Suprapubic skin (tissue), 4 donors: ENCODE measurements around the gene PHACTR4. TPM values are rescaled to one million over a fixed set of nuclear protein-coding genes. Genes with fewer than 3 reads are reported as not detected.
"Not testable (repeated sequence)": the region's sequence is repeated elsewhere in the genome, so short reads cannot be mapped to it uniquely, and the experiment has no call there.

ENCODE experiments used
- DNase-seq, 2 donors: peaks; one replicate each; pipeline ENCODE4 v3.0.0-alpha.2; 2019; ENCODE audit warnings: low spot score in 2 of 2
- H3K27ac ChIP-seq: fragments of 200-600 bp; sonication (generic); one replicate; pipeline ENCODE4 v1.5.1; 2019
- H3K27me3 ChIP-seq: fragments of 200-600 bp; sonication (generic); one replicate; pipeline ENCODE4 v1.5.1; 2019
- H3K36me3 ChIP-seq: fragments of 200-600 bp; sonication (generic); one replicate; pipeline ENCODE4 v1.5.1; 2019
- H3K4me1 ChIP-seq: fragments of 200-600 bp; sonication (generic); one replicate; pipeline ENCODE4 v1.5.1; 2019
- H3K4me3 ChIP-seq: fragments of 200-600 bp; sonication (generic); one replicate; pipeline ENCODE4 v1.5.1; 2019; ENCODE audit warnings: mild to moderate bottlenecking
- H3K9me3 ChIP-seq: fragments of 200-600 bp; sonication (generic); one replicate; pipeline ENCODE4 v1.5.1; 2019
- CTCF ChIP-seq, 2 donors: fragments of 200-600 bp in 1 of 2; fragments of 450-650 bp in 1 of 2; sonication (generic) in 1 of 2; IDR thresholded peaks; one replicate each; pipeline ENCODE4 v1.5.1; 2016 to 2019; ENCODE audit warnings: antibody characterized with exemption in 2 of 2, mild to moderate bottlenecking in 1 of 2, moderate library complexity in 1 of 2
- EP300 ChIP-seq: sonication (generic); formaldehyde crosslinking; IDR thresholded peaks from one replicate; pipeline ENCODE4 v1.6.1; 2017; ENCODE audit warnings: antibody characterized with exemption
- POLR2A ChIP-seq, 2 donors: fragments of 450-650 bp; IDR thresholded peaks; one replicate each; pipeline ENCODE4 v1.6.1; 2017; ENCODE audit warnings: antibody characterized with exemption in 2 of 2, mild to moderate bottlenecking in 2 of 2, moderate library complexity in 2 of 2
- POLR2AphosphoS5 ChIP-seq, 3 donors: sonication (generic); formaldehyde crosslinking; IDR thresholded peaks; one replicate each; pipeline ENCODE4 v1.6.1; 2017; ENCODE audit warnings: antibody characterized with exemption in 3 of 3
- WGBS: methylation state at CpG from one replicate; pipeline ENCODE4 v1.1.5; 2018; 5-methylcytosine and 5-hydroxymethylcytosine counted together
- total RNA-seq, 4 donors: library from RNA; depleted of rRNA; stranded (reverse); fragments of >200 nt; gene quantifications; one replicate each; pipeline ENCODE4 v1.1.0, GENCODE V29; 2016

The PHACTR4 gene
- total RNA-seq, 4 donors from 2014 or later, result 29.0 to 64.2 (median 47.5) TPM

GRCh38 chr1:28371010-28371377 lies 1.5 kb downstream of the PHACTR4 start:
- peak overlapping the region; percentile 76 for H3K4me3 ChIP-seq
- H3K27ac ChIP-seq, result no peak overlapping the region
- TF ChIP-seq POLR2A (IDR thresholded peaks at IDR 0.05) (no peak), POLR2AphosphoS5 (IDR thresholded peaks at IDR 0.05) (no peak), EP300 (no peak), CTCF (IDR thresholded peaks at IDR 0.05) (no peak)
- H3K36me3 ChIP-seq, result no peaks in the 10 kb centered on the region
- H3K4me1 ChIP-seq, result peaks cover 40% of the 10 kb centered on the region
- 80% methylated on average over 5 of the region's 5 CpGs for WGBS
- H3K27me3 ChIP-seq, result no peaks in the 10 kb centered on the region
- no peak for DNase-seq
- no peaks in the 10 kb centered on the region for H3K9me3 ChIP-seq

DNA sequence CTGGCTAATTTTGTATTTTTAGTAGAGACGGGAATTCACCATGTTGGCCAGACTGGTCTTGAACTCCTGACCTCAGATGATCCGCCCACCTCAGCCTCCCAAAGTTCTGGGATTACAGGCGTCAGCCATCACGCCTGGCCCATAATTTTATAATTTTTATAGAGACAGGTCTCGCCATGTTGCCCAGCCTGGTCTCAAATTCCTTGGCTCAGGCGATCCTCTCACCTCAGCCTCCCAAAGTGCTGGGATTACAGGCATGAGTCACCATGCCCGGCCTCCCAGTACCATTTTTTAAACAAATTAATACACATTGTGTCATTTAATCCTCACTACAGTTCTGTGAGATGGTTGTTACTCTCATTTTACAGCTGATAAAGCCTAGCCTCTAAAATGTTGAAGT lies 3.9 kb downstream of the PHACTR4 start:
- WGBS, result 63% methylated on average over 7 of the region's 7 CpGs
- H3K9me3 ChIP-seq, H3K4me3 ChIP-seq, H3K27me3 ChIP-seq, H3K36me3 ChIP-seq, DNase-seq: not testable (repeated sequence)
- peaks cover 37% of the 10 kb centered on the region for H3K4me1 ChIP-seq
- H3K27ac ChIP-seq, result peak overlapping the region; percentile 25

GRCh38 chr1:28374297-28374696 lies 4.8 kb downstream of the PHACTR4 start:
- WGBS, result 56% methylated on average over 2 of the region's 2 CpGs
- Histone ChIP-seq H3K36me3 (no peaks in the 10 kb centered on the region), H3K4me3 (no peak overlapping the region), H3K9me3 (no peaks in the 10 kb centered on the region), H3K4me1 (peaks cover 32% of the 10 kb centered on the region), H3K27ac (peak overlapping the region; percentile 25), H3K27me3 (no peaks in the 10 kb centered on the region)
- DNase-seq, result no peak
- TF ChIP-seq POLR2A (IDR thresholded peaks at IDR 0.05) (no peak), EP300 (no peak), CTCF (IDR thresholded peaks at IDR 0.05) (no peak), POLR2AphosphoS5 (IDR thresholded peaks at IDR 0.05) (no peak)

DNA sequence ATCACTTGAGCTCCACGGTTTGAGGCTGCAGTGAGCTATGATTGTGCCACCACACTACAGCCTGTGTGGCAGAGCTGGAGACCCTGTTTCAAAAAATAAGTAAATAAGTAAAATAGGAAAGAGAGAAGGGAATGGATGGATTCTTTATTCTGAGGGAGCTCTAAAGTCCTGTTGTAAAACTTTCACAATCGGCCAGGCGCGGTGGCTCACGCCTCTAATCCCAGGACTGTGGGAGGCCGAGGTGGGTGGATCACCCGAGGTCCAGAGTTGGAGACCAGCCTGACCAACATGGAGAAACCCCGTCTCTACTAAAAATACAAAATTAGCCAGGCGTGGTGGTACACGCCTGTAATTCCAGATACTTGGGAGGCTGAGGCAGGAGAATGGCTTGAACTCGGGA lies 6.1 kb downstream of the PHACTR4 start:
- H3K27me3 ChIP-seq, DNase-seq, H3K36me3 ChIP-seq, H3K9me3 ChIP-seq, H3K27ac ChIP-seq, H3K4me3 ChIP-seq: not testable (repeated sequence)
- WGBS, result 91% methylated on average over 11 of the region's 11 CpGs
- H3K4me1 ChIP-seq, result peaks cover 31% of the 10 kb centered on the region

GRCh38 chr1:28376195-28376594 lies 6.7 kb downstream of the PHACTR4 start:
- H3K27ac ChIP-seq, H3K27me3 ChIP-seq: not testable (repeated sequence)

GRCh38 chr1:28378906-28379305 lies 9.4 kb downstream of the PHACTR4 start:
- H3K4me1 ChIP-seq, result peaks cover 12% of the 10 kb centered on the region
- H3K36me3 ChIP-seq, result no peaks in the 10 kb centered on the region
- TF ChIP-seq POLR2AphosphoS5 (IDR thresholded peaks at IDR 0.05) (no peak), EP300 (no peak), POLR2A (IDR thresholded peaks at IDR 0.05) (no peak), CTCF (IDR thresholded peaks at IDR 0.05) (no peak)
- WGBS, result 97% methylated on average over 5 of the region's 5 CpGs
- DNase-seq, result no peak
- no peak overlapping the region for H3K4me3 ChIP-seq
- H3K9me3 ChIP-seq, result no peaks in the 10 kb centered on the region
- no peak overlapping the region for H3K27ac ChIP-seq
- no peaks in the 10 kb centered on the region for H3K27me3 ChIP-seq

More at GRCh38 chr1:28376195-28376594, 6.7 kb downstream of the PHACTR4 start:
- not testable (repeated sequence) for H3K4me3 ChIP-seq, DNase-seq, H3K9me3 ChIP-seq, H3K36me3 ChIP-seq
- H3K4me1 ChIP-seq, result peaks cover 25% of the 10 kb centered on the region
- 92% methylated on average over 2 of the region's 2 CpGs for WGBS

DNA sequence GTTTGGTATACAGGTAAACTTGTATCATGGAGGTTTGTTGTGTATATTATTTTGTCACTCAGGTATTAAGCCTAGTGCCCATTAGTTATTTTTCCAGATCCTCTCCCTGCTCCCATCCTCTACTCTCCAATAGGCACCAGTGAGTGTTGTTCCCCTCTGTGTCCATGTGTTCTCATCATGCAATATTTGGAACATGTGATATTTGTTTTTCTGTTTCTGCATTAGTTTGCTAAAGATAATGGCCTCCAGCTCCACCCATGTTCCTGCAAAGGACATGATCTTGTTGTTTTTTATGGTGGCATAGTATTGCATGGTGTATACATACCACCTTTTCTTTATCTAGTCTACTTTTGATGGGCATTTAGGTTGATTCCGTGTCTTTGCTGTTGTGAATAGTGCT lies 10.9 kb downstream of the PHACTR4 start:
- 70% methylated on average over 1 of the region's 1 CpG for WGBS

DNA sequence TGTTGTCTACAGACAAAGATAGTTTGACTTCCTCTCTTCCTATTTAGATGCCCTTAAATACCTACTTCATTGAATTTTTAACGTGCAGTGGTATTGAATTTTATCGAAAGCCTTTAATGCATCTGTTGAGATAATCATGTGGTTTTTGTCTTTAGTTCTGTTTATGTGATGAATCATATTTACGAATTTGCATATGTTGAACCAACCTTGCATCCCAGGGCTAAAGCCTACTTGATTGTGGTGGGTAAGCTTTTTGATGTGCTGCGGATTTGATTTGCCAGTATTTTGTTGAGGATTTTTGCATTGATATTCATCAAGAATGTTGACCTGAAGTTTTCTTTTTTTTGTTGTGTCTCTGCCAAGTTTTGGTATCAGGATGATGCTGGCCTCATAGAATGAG lies 14.2 kb downstream of the PHACTR4 start:
- H3K9me3 ChIP-seq, H3K4me1 ChIP-seq, H3K36me3 ChIP-seq, H3K27ac ChIP-seq, DNase-seq, H3K27me3 ChIP-seq, H3K4me3 ChIP-seq: not testable (repeated sequence)
- WGBS, result 94% methylated on average over 4 of the region's 4 CpGs

More for the DNA sequence above, 10.9 kb downstream of the PHACTR4 start:
- no peak for TF ChIP-seq POLR2A (IDR thresholded peaks at IDR 0.05)
- no peak for TF ChIP-seq EP300
- no peak for TF ChIP-seq POLR2AphosphoS5 (IDR thresholded peaks at IDR 0.05)
- TF ChIP-seq CTCF (IDR thresholded peaks at IDR 0.05), result no peak
- Histone ChIP-seq H3K9me3 (no peaks in the 10 kb centered on the region), H3K4me3 (no peak overlapping the region), H3K4me1 (peaks cover 3% of the 10 kb centered on the region), H3K27me3 (no peaks in the 10 kb centered on the region), H3K36me3 (no peaks in the 10 kb centered on the region), H3K27ac (no peak overlapping the region)
- no peak for DNase-seq
